Left cardiac atrium (tissue), 4 donors: ENCODE results near the gene OAF. TPM values are rescaled to one million over a fixed set of nuclear protein-coding genes. Genes with fewer than 3 reads are reported as not detected.
"Not testable (repeated sequence)": the region's sequence is repeated elsewhere in the genome, so short reads cannot be mapped to it uniquely, and the experiment has no call there.

Source experiments
- ATAC-seq, 2 donors: fragments of 200-7000 bp; cut with Tn5 transposase; one replicate each; pipeline ENCODE4 v1.9.1; 2020; ENCODE audit warnings: mild to moderate bottlenecking in 2 of 2, moderate library complexity in 2 of 2
- DNase-seq: peaks from one replicate; pipeline ENCODE4 v3.0.0-alpha.2; 2020
- intact Hi-C, 2 donors: fragments of 100-400 bp; cut with DNase I; formaldehyde crosslinking; loops; one replicate each; pipeline versions ENCODE4 v1.14.1 to v1.15.1; 2022 to 2023
- total RNA-seq, 2 donors: library from RNA; stranded (reverse); fragmentation: NEBNext Ultra II Directional; extraction: Animal tissue kit (Norgen Biotek cat#: 25700); gene quantifications; one replicate each; pipeline ENCODE4 v1.2.1, GENCODE V29; 2021
- donor health status: DM: no; HTN: yes; CAD: no.
- donor health status: DM: no; HTN: yes; CAD: no; lungs with severe emphysema.
- donor health status: DM: yes; HTN: yes; CAD: no.
- donor health status: Dilated cardiomyopathy.

The OAF gene
- total RNA-seq, 2 donors from 2014 or later: 32.9 to 59.6 TPM

- ATAC-seq (no peak), DNase-seq (no peak)
- intact Hi-C loops: no loop called here
These were observed 44.7 kb downstream of the OAF start for GRCh38 chr11:120255519-120255866.

DNA sequence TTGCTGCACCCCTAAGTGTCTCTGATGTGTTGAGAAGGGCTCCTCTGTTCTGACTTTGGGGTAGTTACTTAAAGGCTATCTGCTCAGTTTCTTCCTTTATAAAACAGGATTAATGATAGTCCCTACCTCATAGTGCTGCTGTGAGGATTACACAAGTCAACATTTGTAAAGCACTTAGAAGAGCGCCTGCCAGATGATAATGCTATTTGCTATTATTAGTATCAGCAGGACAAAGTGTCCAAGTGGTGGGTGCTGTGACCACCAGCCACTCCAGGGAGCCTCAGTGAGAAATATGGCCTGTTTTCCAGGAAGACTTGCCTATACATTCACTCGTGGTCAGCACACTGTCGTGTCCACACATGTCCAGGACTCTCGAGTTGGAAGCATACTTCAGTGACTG is 45.3 kb downstream of the OAF start:
- DNase-seq (no peak), ATAC-seq (peak; percentile 66 to 82)
- intact Hi-C loops: no loop called here

GRCh38 chr11:120256779-120257178 is 45.9 kb downstream of the OAF start:
- intact Hi-C loops: no loop called here
- no peak for ATAC-seq
- DNase-seq: no peak

GRCh38 chr11:120257346-120257745 is 46.5 kb downstream of the OAF start:
- intact Hi-C loops: no loop called here
- DNase-seq: no peak
- no peak for ATAC-seq

DNA sequence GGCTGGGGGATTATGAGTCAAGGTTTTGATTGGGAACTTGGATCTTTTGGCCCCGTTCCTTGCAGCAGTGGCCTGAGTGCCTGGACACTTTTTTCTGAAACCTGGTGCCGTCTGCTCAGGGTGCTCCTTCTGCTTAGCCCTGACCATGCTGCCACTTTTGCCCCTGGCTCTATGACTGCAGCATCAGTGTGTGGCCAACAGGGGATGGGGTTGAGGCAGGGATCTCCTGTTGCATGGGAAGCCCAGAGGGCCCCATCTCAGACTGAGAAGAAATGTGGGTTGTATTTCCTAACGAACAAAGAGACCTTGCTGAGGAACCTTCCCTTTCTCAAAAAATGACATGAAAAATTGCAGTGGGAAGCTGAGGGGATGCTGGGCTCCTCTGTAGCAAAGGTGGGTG is 47.8 kb downstream of the OAF start:
- intact Hi-C loops: no loop called here
- ATAC-seq (no peak), DNase-seq (no peak)

DNA sequence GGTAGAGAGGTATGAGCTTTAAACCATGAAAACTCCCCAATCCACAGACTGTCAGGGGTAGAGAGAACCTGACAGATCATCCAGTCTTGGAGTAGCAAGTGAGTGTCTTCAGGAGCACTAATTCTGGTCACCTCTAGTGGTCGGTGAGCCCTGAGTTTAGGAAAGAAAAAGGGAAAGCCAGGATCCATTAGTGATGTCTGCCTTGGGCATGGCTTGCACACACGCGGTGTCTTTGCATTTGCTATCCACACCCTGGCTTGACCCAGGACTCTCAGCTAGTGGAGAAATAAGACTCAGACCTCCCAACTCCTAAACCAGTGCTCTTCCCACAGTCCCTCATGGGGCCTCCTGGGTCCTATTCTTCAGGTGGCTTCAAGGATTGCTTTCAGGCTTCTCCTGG is 48.4 kb downstream of the OAF start:
- DNase-seq (no peak), ATAC-seq (no peak)
- intact Hi-C loops: no loop called here

- ATAC-seq (no peak), DNase-seq (no peak)
- intact Hi-C loops: no loop called here
These were observed 49.2 kb downstream of the OAF start for GRCh38 chr11:120259988-120260565.

DNA sequence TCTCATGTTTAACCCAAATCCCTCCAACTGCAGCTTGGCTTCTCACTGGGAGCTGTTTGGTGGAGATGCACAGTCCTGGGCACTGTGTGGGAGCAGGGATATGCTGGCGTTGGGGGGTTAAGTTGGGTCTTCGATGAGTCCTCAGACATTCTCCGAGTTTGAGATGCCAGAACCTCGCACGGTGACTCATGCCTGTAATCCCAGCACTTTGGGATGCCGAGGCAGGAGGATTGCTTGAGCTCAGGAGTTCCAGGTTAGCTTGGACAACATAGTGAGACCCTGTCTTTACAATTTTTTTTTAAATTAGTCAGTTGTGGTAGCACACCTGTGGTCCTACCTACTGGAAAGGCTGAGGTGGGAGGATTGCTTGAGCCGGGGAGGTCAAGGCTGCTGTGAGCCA is 49.8 kb downstream of the OAF start:
- intact Hi-C loops: no loop called here
- ATAC-seq: no peak
- no peak for DNase-seq

- DNase-seq: no peak
- ATAC-seq: no peak
- intact Hi-C loops: no loop called here
These were observed 50.5 kb downstream of the OAF start for GRCh38 chr11:120261321-120261720.

DNA sequence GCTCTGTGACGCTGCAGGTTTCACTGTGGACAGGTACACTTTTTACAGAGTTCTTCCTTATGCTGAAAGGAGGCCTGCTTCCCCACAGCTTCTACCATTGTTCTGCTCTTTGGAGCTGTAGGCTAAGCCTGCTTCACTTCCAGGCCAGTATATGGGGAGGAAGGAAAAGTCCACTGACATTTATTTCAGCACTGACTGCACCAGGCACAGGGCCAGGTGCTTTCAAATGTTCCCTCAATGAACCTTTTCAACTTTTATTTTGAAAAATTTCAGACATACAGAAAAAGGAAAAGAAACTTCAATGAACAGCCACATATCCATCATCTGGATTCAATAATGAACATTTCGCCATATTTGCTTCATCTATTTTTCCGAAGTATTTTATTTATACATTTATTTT is 51.1 kb downstream of the OAF start:
- intact Hi-C loops: no loop called here
- no peak for ATAC-seq
- no peak for DNase-seq

- DNase-seq: no peak
- intact Hi-C loops: no loop called here
- no peak for ATAC-seq
These were observed 56.5 kb downstream of the OAF start for GRCh38 chr11:120267319-120267718.

- ATAC-seq: no peak
- intact Hi-C loops: no loop called here
- no peak for DNase-seq
These were observed 57.9 kb downstream of the OAF start for GRCh38 chr11:120268686-120269085.

GRCh38 chr11:120270386-120270785 is 59.6 kb downstream of the OAF start:
- no peak for ATAC-seq

GRCh38 chr11:120271672-120272071 is 60.8 kb downstream of the OAF start:
- intact Hi-C loops: no loop called here
- DNase-seq (no peak), ATAC-seq (no peak)

More at GRCh38 chr11:120270386-120270785, 59.6 kb downstream of the OAF start:
- intact Hi-C loops: no loop called here
- no peak for DNase-seq

- peak in 1 of 2 donors; percentile 83 for ATAC-seq
- intact Hi-C loops: no loop called here
- DNase-seq: no peak
These were observed 61.5 kb downstream of the OAF start for GRCh38 chr11:120272303-120272702.

DNA sequence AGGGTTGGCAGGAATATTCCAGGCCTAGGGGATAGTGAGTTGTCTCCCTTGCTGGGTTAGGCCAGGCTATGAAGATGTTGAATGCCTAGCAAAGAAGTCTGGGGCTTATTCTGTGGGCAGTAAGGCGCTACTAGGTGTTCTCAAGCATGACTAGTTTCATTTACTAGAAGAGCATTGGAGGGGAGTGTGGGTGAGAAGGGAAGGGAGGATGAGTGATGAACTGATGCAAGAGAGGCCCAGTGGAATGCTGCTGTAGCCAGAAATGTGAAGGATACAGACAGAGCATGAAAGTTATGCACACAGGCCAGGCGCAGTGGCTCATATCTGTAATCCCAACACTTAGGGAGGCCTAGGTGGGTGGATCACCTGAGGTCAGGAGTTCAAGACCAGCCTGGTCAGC is 62.6 kb downstream of the OAF start:
- intact Hi-C loops: no loop called here
- ATAC-seq: peak in 1 of 2 donors; percentile 29
- no peak for DNase-seq

DNA sequence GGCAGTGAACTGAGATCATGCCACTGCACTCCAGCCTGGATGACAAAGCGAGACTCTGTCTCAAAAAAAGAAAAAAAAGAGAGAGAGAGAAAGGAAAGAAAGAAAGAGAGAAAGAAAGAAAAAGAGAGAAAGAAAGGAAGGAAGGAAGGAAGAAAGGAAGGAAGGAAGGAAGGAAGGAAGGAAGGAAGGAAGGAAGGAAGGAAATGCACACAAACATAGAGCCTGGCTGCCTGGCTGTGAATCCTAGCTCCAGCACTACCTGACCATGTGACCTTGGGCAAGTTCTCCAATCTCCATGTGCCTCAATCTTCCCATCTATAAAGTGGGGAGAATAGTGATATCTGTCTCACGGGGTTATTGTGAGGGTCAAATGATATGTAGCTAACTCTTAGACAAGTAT is 63.1 kb downstream of the OAF start:
- intact Hi-C loops, DNase-seq, ATAC-seq: not testable (repeated sequence)

DNA sequence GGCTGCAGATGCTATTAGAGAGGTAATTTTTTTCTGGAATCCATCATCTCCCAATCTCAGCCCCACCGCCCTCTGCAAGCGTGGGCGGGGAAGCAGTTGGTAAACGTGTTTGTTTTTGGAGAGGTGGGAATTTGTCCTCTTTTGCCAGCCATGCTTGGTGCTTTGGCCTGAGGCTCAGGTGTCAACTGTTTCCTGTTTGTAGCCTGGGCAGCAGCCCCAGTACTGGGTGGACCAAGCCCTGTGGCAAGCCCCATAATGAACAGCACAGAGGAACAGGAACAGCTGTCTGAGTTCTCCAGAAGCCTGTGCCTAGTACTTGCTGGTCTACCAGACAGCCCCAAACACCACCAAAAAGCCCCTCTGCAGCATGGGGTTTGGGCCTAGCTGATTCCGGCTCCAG is 68.7 kb downstream of the OAF start:
- no peak for ATAC-seq
- intact Hi-C loops: no loop called here
- DNase-seq: no peak
